GM18517 (cell line): ENCODE results near the gene PPP6R3.
"Not testable (repeated sequence)": the region's sequence is repeated elsewhere in the genome, so short reads cannot be mapped to it uniquely, and the experiment has no call there.

ENCODE experiments used
- ATAC-seq: cut with Tn5 transposase; IDR thresholded peaks from one replicate; pipeline ENCODE4 v1.9.1; 2021; ENCODE audit warnings: mild to moderate bottlenecking, moderate library complexity; ENCODE audit not compliant: unreplicated experiment

Gene PPP6R3

DNA sequence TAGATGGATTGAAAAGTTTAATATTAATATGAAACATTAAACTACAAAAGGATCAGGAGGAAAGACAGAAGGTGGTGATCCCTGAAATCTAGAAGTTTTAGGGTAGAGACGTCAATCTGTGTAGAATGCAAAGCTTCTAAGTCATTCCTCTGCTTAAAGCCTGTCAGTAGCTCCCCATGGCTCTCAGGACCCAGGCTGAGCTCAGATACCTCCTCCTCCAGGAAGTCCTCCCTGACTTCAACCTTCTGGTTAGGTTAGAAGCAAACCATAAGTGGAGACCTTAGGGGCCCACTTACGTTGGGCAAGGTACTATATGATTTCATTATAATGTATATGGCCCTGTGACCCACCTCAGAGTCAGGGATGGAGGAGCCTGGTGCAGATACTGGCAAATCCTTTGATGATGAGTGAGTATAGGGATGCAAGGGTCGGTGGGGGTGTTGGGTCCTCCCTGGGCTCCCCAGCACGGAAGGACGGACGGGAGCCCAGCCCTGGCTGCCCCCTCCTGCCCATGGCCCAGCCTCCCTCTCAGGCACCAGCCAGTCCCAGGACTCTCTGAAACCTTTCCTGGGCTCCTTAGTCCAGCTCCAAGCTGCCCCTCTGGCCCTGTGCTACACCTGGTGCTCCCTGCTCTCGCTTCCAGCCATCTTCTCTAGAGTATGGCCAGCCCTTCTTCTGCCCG is 3.2 kb upstream of the PPP6R3 start:
- no peak for ATAC-seq

DNA sequence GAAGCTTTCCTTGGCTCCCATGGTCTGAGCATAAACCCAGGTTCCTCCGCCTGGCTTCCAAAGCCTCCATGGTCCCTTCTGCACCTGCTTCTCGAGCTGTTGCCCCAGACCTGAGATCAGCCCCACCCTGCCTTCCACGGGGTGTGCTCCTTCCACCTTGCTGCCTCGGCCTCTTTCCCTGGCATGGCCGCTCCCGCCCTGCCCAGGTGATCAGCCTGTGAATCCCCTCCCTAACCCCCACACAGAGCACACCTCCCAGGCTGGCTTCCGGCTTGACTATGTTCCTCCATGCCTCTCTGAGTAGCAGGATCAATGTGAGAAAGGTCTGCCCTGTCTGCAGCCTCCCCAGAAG is 2.7 kb upstream of the PPP6R3 start:
- ATAC-seq: no peak

DNA sequence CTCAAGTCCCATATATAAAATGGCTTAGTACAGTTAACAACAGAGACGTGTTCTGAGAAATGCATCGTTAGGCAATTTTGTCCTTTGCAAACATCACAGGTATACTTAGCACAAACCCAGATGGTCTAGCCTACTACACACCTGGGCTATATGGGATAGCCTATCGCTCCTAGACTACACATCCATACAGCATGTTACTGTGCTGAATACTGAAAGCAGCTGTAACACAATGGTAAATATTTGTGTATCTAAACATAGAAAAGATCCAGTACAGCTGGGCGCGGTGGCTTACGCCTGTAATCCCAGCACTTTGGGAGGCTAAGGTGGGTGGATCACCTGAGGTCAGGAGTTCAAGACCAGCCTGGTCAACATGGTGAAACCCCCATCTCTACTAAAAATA is 2.2 kb upstream of the PPP6R3 start:
- not testable (repeated sequence) for ATAC-seq

DNA sequence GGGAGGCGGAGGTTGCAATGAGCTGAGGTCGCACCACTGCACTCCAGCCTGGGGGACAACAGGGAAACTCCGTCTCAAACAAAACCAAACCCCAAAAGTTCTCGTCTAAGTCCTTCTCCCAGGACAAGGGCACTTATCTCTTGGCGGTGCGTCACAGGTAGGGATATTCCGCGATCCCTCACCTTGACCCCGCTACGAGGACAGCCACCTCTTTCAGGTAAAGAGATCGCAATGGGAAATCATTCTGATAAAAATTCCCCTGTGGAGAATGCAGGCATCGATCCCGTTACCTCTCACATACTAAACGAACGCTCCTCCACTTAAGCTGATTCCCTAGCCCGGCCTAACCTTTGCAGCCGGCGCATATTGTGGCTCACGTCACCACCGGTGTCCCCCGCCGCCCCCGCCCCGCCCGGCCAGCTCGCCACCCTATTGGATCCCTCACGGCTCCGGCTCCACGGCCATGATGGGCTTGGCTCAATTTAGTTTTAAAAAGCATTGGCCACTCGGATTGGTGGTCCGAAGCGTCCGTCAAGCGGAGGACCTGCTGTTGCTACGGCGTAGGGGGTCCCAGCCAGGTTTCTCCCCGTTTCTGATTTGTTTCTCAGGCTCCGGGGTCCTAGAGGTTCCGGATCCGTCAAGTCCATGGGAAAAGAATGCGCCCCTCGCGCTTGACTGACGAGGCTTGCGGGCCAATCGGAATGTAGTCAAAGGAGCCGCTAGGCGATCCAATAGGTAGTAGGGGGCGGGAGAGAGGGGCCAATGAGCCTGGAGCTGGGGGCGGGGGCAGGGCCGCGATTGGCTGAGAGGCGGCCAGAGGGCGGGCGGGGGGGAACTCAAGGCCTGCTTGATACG is 439 bp upstream of the PPP6R3 start:
- ATAC-seq: peak; percentile 77

DNA sequence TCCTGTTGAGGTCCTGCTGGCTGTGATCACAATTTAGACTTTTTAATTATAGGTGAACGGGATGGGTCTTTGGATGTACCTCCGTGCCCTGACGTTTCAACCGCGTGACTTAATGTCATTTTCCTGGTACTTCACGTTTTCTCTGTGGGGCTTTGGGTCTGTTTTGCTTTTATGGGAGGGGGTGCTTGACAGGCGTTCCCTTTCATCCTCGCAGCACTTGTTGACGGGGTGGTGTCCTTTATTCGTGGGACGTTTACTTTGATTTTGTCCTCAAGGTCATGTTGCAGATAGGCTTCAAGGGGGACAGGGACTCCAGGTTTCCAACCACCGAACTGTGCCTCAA is 994 bp downstream of the PPP6R3 start:
- no peak for ATAC-seq

GRCh38 chr11:68463714-68464113 is 3.2 kb downstream of the PPP6R3 start:
- no peak for ATAC-seq

DNA sequence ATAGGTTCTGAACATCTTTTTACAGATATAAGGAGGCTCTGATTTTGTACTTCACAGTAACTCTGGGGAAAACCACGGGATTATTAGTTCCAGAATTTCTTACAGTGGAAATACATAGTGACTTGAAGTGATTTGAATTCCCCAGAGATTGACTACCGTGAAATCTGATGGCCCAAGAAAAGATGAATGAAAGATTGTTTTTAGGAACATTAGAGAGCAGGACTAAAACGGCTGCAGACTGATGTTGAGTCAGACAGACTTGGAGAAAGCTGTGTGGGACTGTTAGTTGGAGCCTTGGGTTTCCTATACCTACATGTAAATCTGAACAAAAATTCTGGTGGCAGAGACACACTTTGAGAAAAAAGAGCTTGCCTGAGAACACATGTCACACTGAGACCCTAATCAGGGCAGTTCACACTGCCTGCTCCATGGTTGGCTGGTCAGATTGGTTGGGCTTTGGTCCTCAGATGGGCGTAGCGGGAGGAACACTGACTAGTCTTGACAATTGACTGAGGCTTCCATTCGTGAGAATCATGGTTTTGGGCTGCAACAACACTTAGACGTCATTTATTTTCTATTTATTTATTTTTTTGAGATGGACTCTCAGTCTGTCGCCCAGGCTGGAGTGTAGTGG is 6.8 kb downstream of the PPP6R3 start:
- no peak for ATAC-seq

- no peak for ATAC-seq
Measured at GRCh38 chr11:68468217-68468828, 7.8 kb downstream of the PPP6R3 start.

DNA sequence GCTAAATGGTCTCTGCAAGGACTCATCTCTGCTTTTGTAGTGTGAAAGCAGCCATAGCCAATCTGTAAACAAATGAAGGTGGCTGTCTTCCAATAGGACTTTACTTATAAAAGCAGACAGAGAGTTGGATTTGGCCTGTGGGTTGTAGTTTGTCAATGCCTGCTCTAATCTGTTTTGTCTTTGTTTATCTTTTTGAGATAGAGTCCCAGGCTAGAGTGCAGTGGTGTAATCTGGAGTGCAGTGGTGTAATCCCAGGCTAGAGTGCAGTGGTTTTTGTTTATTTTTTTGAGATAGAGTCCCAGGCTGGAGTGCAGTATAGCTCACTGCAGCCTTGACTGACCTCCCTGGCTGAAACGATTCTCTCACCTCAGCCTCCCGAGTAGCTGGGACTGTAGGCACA is 8.6 kb downstream of the PPP6R3 start:
- no peak for ATAC-seq

GRCh38 chr11:68469642-68470041 is 9.1 kb downstream of the PPP6R3 start:
- ATAC-seq: no peak

DNA sequence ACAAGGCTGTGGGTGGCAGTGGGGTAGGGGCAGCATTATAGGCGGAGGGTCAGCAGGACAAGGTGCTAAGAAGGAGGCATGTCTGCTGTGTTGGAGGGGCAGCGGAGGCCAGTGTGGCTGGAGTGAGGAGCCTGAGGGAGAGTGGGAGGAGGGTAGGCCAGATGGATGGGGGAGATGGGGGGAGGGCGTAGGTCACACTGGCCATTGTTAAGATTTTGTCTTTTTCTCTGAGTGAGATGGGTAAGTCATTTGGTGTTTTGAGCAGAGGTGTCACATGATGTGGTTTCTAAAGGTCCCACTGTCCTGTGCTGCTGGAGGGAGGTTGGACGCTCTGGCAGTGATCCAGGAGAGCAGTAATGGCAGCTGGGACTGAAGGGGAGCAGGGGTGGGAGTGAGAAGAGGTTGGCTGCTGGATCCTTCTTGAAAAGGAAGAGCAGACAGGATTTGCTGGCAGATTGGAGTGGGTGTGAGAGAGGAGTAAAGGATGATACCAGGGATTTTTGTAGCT is 9.8 kb downstream of the PPP6R3 start:
- no peak for ATAC-seq

GRCh38 chr11:68471360-68472340 is 11.1 kb downstream of the PPP6R3 start:
- no peak for ATAC-seq

- no peak for ATAC-seq
Measured at GRCh38 chr11:68472778-68473177, 12.2 kb downstream of the PPP6R3 start.

GRCh38 chr11:68473693-68474092 is 13.1 kb downstream of the PPP6R3 start:
- ATAC-seq: no peak

GRCh38 chr11:68475626-68476025 is 15.1 kb downstream of the PPP6R3 start:
- not testable (repeated sequence) for ATAC-seq

- ATAC-seq: no peak
Measured at GRCh38 chr11:68479390-68479789, 18.8 kb downstream of the PPP6R3 start.

DNA sequence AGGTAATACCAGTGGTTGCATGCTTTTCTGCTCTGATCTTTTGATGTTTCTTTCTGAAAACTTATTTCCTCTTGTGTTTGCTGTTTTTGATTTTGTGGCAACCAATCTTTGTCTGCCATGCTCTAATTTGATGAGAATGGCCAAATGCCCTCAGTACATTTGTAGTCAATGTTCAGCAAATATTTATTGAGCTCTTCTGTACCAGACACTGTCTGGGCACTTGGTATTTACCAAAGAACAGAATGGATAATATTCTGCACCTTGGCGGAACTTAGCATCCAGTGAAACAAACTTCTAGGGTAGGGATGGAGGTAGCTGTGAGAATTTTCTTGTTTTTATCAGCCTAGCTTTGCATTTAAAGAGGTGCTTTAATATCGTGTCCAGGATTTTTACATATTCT is 19.6 kb downstream of the PPP6R3 start:
- no peak for ATAC-seq

DNA sequence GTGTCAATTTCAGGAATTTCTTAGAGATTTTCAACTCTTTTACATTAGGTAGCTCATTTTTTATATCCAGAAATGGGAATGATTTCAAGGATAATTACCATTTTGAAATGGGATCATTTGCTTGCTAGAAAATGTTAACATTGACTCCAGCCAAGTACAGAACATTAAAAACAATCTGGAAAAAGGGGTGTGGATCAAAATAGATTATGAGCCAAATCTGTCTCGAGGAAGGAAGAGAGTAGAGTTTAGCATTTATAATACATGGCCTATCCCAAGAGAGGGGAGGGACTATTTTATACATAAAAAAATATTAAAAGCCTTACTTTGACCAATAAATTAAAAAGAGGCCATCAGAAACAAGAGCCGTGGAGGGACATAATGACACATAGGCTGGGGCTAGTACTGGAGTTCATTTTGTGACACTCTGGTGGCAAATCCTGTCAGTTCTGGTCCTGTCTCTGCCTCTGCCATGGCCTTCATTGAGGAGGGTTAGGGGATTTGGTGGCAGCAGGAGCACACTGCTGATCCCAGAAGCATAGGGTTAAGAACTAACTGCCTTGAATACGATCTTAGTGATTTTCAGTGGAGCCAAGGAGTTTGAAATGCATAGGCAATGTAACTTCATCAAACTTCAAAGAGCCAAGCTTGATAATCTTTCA is 20.4 kb downstream of the PPP6R3 start:
- ATAC-seq: no peak

DNA sequence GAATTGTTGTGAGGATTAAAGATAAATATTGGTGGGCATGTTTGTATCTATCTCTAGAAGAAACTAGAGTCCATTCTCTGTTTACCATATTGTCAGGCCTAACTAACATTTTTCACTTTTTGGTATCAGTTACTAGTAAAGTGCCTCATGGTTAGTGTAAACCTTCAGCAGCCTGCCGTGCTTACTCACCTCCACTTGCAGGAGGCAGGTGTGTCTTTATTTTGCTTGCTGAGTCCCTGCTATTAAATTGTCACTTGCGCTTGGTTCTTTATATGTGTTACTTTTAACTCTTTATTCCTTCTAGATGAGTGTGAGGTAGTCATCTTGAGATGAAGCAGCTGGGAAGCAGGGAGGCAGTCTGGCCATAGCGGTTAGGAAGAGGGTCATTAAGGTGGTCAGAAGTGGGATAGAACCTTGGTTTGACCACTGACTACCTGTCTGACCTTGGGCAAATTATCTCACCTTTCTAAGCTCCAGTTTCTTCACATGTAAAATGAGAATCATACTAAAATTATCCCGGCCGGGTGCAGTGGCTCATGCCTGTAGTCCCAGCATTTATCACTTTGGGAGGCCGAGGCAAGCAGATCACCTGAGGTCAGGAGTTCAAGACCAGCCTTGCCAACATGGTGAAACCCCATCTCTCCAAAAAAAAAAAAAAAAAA is 21.2 kb downstream of the PPP6R3 start:
- ATAC-seq: no peak
